ENCODE results near the gene APC. TPM values are rescaled to one million over a fixed set of nuclear protein-coding genes. Genes with fewer than 3 reads are reported as not detected.

The APC gene
- total RNA-seq, 1 donor from 2014 or later = 36.9 TPM

- peak overlapping the region; percentile 1 for H3K27ac Mint-ChIP-seq (ENCODE audit: unreplicated experiment)
- TF ChIP-seq, protein P1, sequence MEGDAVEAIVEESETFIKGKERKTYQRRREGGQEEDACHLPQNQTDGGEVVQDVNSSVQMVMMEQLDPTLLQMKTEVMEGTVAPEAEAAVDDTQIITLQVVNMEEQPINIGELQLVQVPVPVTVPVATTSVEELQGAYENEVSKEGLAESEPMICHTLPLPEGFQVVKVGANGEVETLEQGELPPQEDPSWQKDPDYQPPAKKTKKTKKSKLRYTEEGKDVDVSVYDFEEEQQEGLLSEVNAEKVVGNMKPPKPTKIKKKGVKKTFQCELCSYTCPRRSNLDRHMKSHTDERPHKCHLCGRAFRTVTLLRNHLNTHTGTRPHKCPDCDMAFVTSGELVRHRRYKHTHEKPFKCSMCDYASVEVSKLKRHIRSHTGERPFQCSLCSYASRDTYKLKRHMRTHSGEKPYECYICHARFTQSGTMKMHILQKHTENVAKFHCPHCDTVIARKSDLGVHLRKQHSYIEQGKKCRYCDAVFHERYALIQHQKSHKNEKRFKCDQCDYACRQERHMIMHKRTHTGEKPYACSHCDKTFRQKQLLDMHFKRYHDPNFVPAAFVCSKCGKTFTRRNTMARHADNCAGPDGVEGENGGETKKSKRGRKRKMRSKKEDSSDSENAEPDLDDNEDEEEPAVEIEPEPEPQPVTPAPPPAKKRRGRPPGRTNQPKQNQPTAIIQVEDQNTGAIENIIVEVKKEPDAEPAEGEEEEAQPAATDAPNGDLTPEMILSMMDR (IDR thresholded peaks at IDR 0.05) = no peak
- H3K27me3 Mint-ChIP-seq (ENCODE audit: unreplicated experiment) = no peaks in the 10 kb centered on the region
- H3K9me3 Mint-ChIP-seq (ENCODE audit: unreplicated experiment) = no peaks in the 10 kb centered on the region
- no peak for DNase-seq (ENCODE audit: extremely low spot score, unreplicated experiment)
- peaks cover 48% of the 10 kb centered on the region for H3K36me3 Mint-ChIP-seq (ENCODE audit: unreplicated experiment)
- peaks cover 5% of the 10 kb centered on the region for H3K4me1 Mint-ChIP-seq (ENCODE audit: unreplicated experiment)
- H3K4me3 Mint-ChIP-seq (ENCODE audit: unreplicated experiment) = no peak overlapping the region
Measured at GRCh38 chr5:112795944-112796678, 58.4 kb downstream of the APC start.

DNA sequence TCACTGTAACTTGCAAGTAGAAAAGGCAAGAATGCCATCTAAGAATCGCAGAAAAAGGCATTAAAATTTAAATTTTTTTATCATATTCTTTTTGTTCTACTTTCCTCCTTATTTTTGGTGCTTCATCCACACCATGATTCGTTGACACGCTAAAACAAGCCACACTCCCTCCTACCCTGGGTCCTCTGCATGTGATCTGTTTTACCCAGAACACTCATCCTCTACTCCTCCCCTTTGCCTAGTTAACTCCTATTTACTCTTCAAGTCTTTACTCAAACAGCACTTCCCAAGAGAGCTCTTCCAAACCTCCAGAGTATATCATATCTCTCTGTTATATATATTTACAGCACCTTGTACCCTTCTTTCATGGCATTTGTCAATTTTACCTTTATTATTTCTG lies 62.0 kb downstream of the APC start:
- Mint-ChIP-seq H3K27ac (ENCODE audit: unreplicated experiment) (no peak overlapping the region), H3K4me1 (ENCODE audit: unreplicated experiment) (peaks cover 5% of the 10 kb centered on the region)
- TF ChIP-seq, protein P1 (IDR thresholded peaks at IDR 0.05) = no peak

DNA sequence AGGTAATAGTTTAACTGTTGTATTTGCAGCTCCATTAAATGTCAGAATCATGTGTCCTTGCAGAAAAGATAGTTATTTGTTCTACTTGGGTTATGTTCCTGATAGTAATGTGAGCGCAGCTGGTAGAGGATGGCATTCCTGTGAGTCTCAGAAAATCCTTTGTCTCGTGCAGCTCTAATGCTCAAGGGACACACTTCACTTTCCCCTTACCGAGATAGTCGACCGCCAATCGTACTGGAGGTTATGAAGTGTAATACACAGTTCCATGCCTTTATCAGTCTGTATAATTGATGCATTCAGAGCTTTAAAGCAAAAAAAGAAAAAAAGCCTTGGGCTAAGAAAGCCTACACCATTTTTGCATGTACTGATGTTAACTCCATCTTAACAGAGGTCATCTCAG lies 63.2 kb downstream of the APC start:
- DNase-seq (ENCODE audit: extremely low spot score, unreplicated experiment) = no peak
- Mint-ChIP-seq H3K4me1 (ENCODE audit: unreplicated experiment) (peaks cover 2% of the 10 kb centered on the region), H3K9me3 (ENCODE audit: unreplicated experiment) (no peaks in the 10 kb centered on the region), H3K36me3 (ENCODE audit: unreplicated experiment) (peaks cover 31% of the 10 kb centered on the region), H3K27me3 (ENCODE audit: unreplicated experiment) (no peaks in the 10 kb centered on the region), H3K27ac (ENCODE audit: unreplicated experiment) (no peak overlapping the region), H3K4me3 (ENCODE audit: unreplicated experiment) (no peak overlapping the region)
- TF ChIP-seq, protein P1 (IDR thresholded peaks at IDR 0.05) = no peak

More for the DNA sequence above, 62.0 kb downstream of the APC start:
- Mint-ChIP-seq H3K9me3 (ENCODE audit: unreplicated experiment) (no peaks in the 10 kb centered on the region), H3K4me3 (ENCODE audit: unreplicated experiment) (no peak overlapping the region), H3K36me3 (ENCODE audit: unreplicated experiment) (peaks cover 39% of the 10 kb centered on the region), H3K27me3 (ENCODE audit: unreplicated experiment) (no peaks in the 10 kb centered on the region)
- no peak for DNase-seq (ENCODE audit: extremely low spot score, unreplicated experiment)

DNA sequence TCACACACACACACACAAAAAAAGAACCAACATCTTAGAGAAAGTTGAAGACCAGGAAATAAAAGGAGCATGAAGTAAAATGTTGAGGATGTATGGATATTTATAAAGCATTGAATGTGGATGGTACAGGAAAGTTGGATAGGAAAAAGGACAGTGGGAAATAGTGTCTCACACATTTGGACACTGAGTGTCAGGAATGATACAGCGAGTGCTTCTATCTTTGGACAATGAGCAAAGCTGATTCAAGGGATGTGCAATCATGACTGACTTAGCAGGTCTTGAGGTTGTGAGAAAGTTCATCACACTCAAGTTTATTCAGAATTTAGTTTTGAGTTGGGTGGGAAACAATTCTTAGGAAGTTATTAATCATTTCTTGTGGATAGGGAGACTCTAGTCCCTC lies 73.3 kb downstream of the APC start:
- H3K4me3 Mint-ChIP-seq (ENCODE audit: unreplicated experiment) = no peak overlapping the region
- no peaks in the 10 kb centered on the region for H3K9me3 Mint-ChIP-seq (ENCODE audit: unreplicated experiment)
- H3K27me3 Mint-ChIP-seq (ENCODE audit: unreplicated experiment) = no peaks in the 10 kb centered on the region
- DNase-seq (ENCODE audit: extremely low spot score, unreplicated experiment) = no peak
- H3K27ac Mint-ChIP-seq (ENCODE audit: unreplicated experiment) = no peak overlapping the region
- peaks cover 34% of the 10 kb centered on the region for H3K36me3 Mint-ChIP-seq (ENCODE audit: unreplicated experiment)
- TF ChIP-seq, protein P1 (IDR thresholded peaks at IDR 0.05) = no peak
- no peaks in the 10 kb centered on the region for H3K4me1 Mint-ChIP-seq (ENCODE audit: unreplicated experiment)

GRCh38 chr5:112812549-112812948 lies 74.9 kb downstream of the APC start:
- H3K36me3 Mint-ChIP-seq (ENCODE audit: unreplicated experiment) = peaks cover 36% of the 10 kb centered on the region
- H3K4me1 Mint-ChIP-seq (ENCODE audit: unreplicated experiment) = no peaks in the 10 kb centered on the region

More at GRCh38 chr5:112812549-112812948, 74.9 kb downstream of the APC start:
- H3K9me3 Mint-ChIP-seq (ENCODE audit: unreplicated experiment) = no peaks in the 10 kb centered on the region
- TF ChIP-seq, protein P1 (IDR thresholded peaks at IDR 0.05) = no peak
- no peaks in the 10 kb centered on the region for H3K27me3 Mint-ChIP-seq (ENCODE audit: unreplicated experiment)
- no peak for DNase-seq (ENCODE audit: extremely low spot score, unreplicated experiment)
- no peak overlapping the region for H3K4me3 Mint-ChIP-seq (ENCODE audit: unreplicated experiment)
- no peak overlapping the region for H3K27ac Mint-ChIP-seq (ENCODE audit: unreplicated experiment)
